K562 (cell line): ENCODE results near the gene SART3. TPM values are rescaled to one million over a fixed set of nuclear protein-coding genes. Genes with fewer than 3 reads are reported as not detected.

ENCODE experiments used
- ATAC-seq: fragments of 200-7000 bp; cut with Tn5 transposase; 3 replicates; pipeline ENCODE4 v1.9.1; 2020; ENCODE audit warnings: moderate library complexity
- BruUV-seq: library from RNA; stranded (reverse); fragments of 400-500 nt; replicated peaks from 2 replicates; lab custom pipeline; 2021; lab: Mats Ljungman, UMichigan
- CTCF ChIA-PET: fragments of 300-600 bp; formaldehyde crosslinking; extraction: SDS; loops from one replicate; lab custom pipeline; 2021; ENCODE audit warnings: low intra/inter-chr PET ratio; lab: Yijun Ruan, JAX
- POLR2A ChIA-PET: fragments of 300-600, 350-650 bp; sonication (Branson Sonifier 250); formaldehyde crosslinking; extraction: SDS; loops from one replicate; lab custom pipeline; 2021; ENCODE audit warnings: antibody characterized with exemption, inconsistent platforms; lab: Yijun Ruan, JAX
- DNase-seq, 4 experiments: peaks; one replicate each; pipeline versions ENCODE4 v3.0.0 to v3.0.0-alpha.2; 2011 to 2018; ENCODE audit warnings: low spot score in 3 of 4, mixed read lengths in 3 of 4; ENCODE audit errors: extremely low read depth in 1 of 4
- FAIRE-seq: peaks from 2 replicates; lab custom pipeline; 2011; peaks lifted over from hg19 to GRCh38; lab: Jason Lieb, UNC
- H2AFZ ChIP-seq: 2 replicates; pipeline ENCODE4 v1.6.0; 2011; ENCODE audit warnings: low read depth, low read length, control low read depth, inconsistent platforms
- H3K27ac ChIP-seq: fragments of 200-600 bp; 3 replicates; pipeline ENCODE4 v1.8.0; 2011; ENCODE audit warnings: low read depth, mild to moderate bottlenecking, control low read depth, inconsistent platforms, low read length, moderate library complexity, mixed read lengths; ENCODE audit errors: extremely low read depth
- H3K27me3 ChIP-seq, 2 experiments: fragments of 300-600 bp in 1 of 2; 2 replicates in 1 of 2; 3 replicates in 1 of 2; pipeline versions ENCODE4 v1.6.0 to v1.8.0; 2011; ENCODE audit warnings: inconsistent platforms in 2 of 2, low read length in 2 of 2, mild to moderate bottlenecking in 1 of 2, mixed read lengths in 1 of 2, moderate library complexity in 1 of 2; ENCODE audit not compliant: control insufficient read depth in 2 of 2, insufficient read depth in 2 of 2
- H3K36me3 ChIP-seq: fragments of 300-600 bp; 3 replicates; pipeline ENCODE4 v1.8.0; 2011; ENCODE audit warnings: mild to moderate bottlenecking, low read length, inconsistent platforms; ENCODE audit not compliant: control insufficient read depth, insufficient read depth
- H3K4me1 ChIP-seq, 2 experiments: fragments of 200-600 bp in 1 of 2; replicated peaks in 1 of 2; 2 replicates in 1 of 2; 3 replicates in 1 of 2; pipeline versions ENCODE4 v1.5.1 to v1.8.0; 2011; ENCODE audit warnings: inconsistent platforms in 2 of 2, low read length in 2 of 2, mild to moderate bottlenecking in 1 of 2, mixed read lengths in 1 of 2, moderate library complexity in 1 of 2; ENCODE audit not compliant: control insufficient read depth in 2 of 2, insufficient read depth in 2 of 2
- H3K4me2 ChIP-seq: 2 replicates; pipeline ENCODE4 v1.6.1; 2011; ENCODE audit warnings: low read length, control low read depth, inconsistent platforms, mixed read lengths; ENCODE audit not compliant: insufficient read depth
- H3K4me3 ChIP-seq: fragments of 200-600 bp; sonication (generic), shearing (Covaris generic); 2 replicates; pipeline ENCODE4 v1.5.1; 2016; ENCODE audit warnings: control low read depth, inconsistent platforms
- H3K79me2 ChIP-seq: fragments of 200-600 bp; 3 replicates; pipeline ENCODE4 v1.8.0; 2011; ENCODE audit warnings: low read length, inconsistent platforms; ENCODE audit not compliant: control insufficient read depth, insufficient read depth
- H3K9ac ChIP-seq, 2 experiments: 2 replicates each; pipeline versions ENCODE4 v1.6.0 to v1.6.1; 2011; ENCODE audit warnings: low read depth in 2 of 2, low read length in 2 of 2, control low read depth in 1 of 2, inconsistent platforms in 1 of 2, mild to moderate bottlenecking in 1 of 2, mixed read lengths in 1 of 2; ENCODE audit not compliant: insufficient read depth in 1 of 2
- H3K9me1 ChIP-seq: one replicate; pipeline ENCODE4 v1.6.0; 2011; ENCODE audit warnings: inconsistent platforms, mild to moderate bottlenecking, low read length, moderate library complexity; ENCODE audit not compliant: control insufficient read depth, insufficient read depth
- H3K9me3 ChIP-seq: replicated peaks from 2 replicates; pipeline ENCODE4 v1.5.1; 2011; ENCODE audit warnings: low read depth, low read length, inconsistent platforms; ENCODE audit not compliant: control insufficient read depth, insufficient read depth
- H4K20me1 ChIP-seq: replicated peaks from 2 replicates; pipeline ENCODE4 v1.6.1; 2011; ENCODE audit warnings: low read length, inconsistent platforms, mixed read lengths; ENCODE audit not compliant: control insufficient read depth, insufficient read depth
- ATF7 ChIP-seq: fragments of 450-650 bp; IDR thresholded peaks from 2 replicates; pipeline ENCODE4 v1.7.1; 2014; ENCODE audit warnings: mild to moderate bottlenecking, moderate library complexity
- DIDO1 ChIP-seq: fragments of 450-650 bp; IDR thresholded peaks from 2 replicates; pipeline ENCODE4 v1.6.1; 2016; ENCODE audit warnings: low read depth, missing biosample characterization, missing genetic modification characterization
- FOXJ2 ChIP-seq: fragments of 200-800 bp; sonication (Bioruptor generic); IDR thresholded peaks from 2 replicates; pipeline ENCODE4 v1.6.1; 2016; ENCODE audit warnings: missing genetic modification characterization, missing compliant biosample characterization
- KDM1A ChIP-seq, 2 experiments: fragments of 450-650 bp; IDR thresholded peaks; 2 replicates each; pipeline ENCODE4 v1.6.1; 2016; ENCODE audit warnings: mild to moderate bottlenecking in 2 of 2
- RBM34 ChIP-seq: fragments of 200-400 bp; formaldehyde crosslinking; IDR thresholded peaks from 2 replicates; pipeline ENCODE4 v1.6.1; 2018; ENCODE audit warnings: low read length, borderline replicate concordance; ENCODE audit not compliant: insufficient read depth
- WGBS: fragments of 100-300 bp; shearing (Covaris generic); methylation state at CpG from one replicate; pipeline ENCODE4 v1.1.6; 2016; ENCODE audit warnings: low coverage, mixed read lengths; ENCODE audit not compliant: insufficient coverage; ENCODE audit errors: missing lambda C conversion rate; 5-methylcytosine and 5-hydroxymethylcytosine counted together
- in situ Hi-C: fragments of 300-500 bp; cut with MboI; formaldehyde crosslinking; loops from 4 replicates; pipeline ENCODE4 v1.15.0; 2018; ENCODE audit warnings: inconsistent platforms, mixed read lengths
- intact Hi-C: fragments of 100-400 bp; cut with micrococcal nuclease; formaldehyde crosslinking; loops from 2 replicates; pipeline ENCODE4 v1.14.2; 2022
- polyA plus RNA-seq, 8 experiments: library from polyadenylated mRNA; depleted of rRNA in 4 of 8; stranded (reverse) in 5 of 8; unstranded in 3 of 8; fragments of >200 nt; fragmentation: Nextera tagmentation in 2 of 8; fragmentation: Illumina TruSeq in 1 of 8; extraction: Ambion mirVana in 2 of 8; extraction: Trizol in 1 of 8; gene quantifications; 2 replicates each; pipeline versions ENCODE4 v1.2.1 to v1.2.3, GENCODE V29; 2011 to 2014; ENCODE audit warnings: inconsistent platforms in 1 of 8, missing spikeins in 1 of 8
- total RNA-seq, 7 experiments: library from RNA; depleted of rRNA in 6 of 7; stranded (reverse); fragments of >200 nt in 6 of 7; fragmentation: Illumina TruSeq in 2 of 7; extraction: Trizol in 2 of 7; gene quantifications; 2 replicates each; pipeline versions ENCODE4 v1.2.1 to v1.2.3, GENCODE V29; 2011 to 2021; ENCODE audit warnings: low replicate concordance in 1 of 7
- TF ChIP-seq, protein P1 (sequence below), 2 experiments: fragments of 450-650 bp; IDR thresholded peaks; 2 replicates each; pipeline ENCODE4 v1.6.1; 2018; ENCODE audit warnings: mild to moderate bottlenecking in 2 of 2, low read depth in 1 of 2; ENCODE audit not compliant: partially characterized antibody in 2 of 2

SART3 gene
- total and polyA plus RNA-seq, 9 of the 15 experiments (the other 6 are each of a cell fraction or from before 2014, with no cell fraction given), result 8.9 to 167 (median 56.7) TPM

DNA sequence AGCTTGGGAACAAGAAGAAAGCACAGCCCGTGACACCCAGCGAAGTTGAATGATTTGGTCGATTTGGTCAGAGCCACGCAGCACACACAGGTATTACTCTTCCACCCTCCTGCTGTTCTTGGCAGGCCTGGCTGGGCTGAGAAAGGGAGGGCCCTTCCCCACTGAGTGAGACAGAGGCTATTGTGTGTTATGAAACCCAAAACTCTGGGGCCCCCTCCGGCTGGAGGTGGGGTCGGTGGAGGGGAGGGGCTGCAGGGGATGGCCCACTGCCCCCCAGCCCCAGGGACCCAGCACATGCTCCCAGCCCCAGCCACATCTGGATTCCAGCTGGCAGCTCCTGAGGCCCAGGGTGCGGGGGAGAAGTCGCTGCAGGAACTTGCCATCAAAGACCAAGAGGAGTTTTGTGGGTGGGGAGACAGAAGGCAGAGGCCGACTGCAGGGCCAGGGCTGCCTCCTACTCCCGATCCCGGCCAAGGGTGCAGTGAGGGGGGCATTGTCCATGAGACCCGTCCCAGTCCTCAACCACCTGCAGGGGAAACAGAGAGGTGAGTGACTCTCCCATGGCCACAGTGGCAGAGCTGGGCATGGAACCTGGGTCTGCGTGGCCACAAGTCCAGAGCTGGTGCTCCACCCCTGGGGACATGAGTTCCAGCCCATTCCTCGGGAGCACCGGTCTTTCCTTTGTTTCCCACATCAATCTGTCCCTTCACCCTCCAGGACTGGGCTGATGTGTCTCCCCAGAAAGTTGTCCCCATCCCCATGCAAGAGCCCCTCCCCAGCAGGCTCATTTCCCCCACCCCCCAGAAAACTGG is 28.3 kb upstream of the SART3 start (continued):
- TF ChIP-seq ATF7 (no peak), DIDO1 (tag) (no peak), FOXJ2 (tag) (no peak), RBM34 (no peak)

DNA sequence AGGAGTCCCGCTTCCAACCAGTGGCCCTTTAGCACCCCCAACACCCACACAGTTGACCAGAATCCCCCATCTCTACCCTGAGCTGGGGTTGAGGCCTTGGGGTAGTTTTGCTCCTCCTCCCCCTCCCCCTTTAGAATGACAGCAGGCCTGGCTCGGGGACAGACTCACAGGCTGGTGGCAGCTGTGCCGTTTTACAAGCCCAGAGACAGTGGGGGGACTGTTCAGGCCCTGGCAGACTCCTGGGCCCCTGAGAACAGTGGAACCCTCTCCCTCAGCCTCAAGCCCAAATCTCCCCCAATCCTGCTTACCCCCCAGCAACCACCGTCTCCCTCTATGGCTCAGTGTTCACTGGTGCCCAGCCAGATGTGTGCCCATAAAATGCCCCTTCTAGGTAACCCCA is 26.9 kb upstream of the SART3 start:
- H4K20me1 ChIP-seq, result no peaks in the 10 kb centered on the region
- TF ChIP-seq, protein P1, sequence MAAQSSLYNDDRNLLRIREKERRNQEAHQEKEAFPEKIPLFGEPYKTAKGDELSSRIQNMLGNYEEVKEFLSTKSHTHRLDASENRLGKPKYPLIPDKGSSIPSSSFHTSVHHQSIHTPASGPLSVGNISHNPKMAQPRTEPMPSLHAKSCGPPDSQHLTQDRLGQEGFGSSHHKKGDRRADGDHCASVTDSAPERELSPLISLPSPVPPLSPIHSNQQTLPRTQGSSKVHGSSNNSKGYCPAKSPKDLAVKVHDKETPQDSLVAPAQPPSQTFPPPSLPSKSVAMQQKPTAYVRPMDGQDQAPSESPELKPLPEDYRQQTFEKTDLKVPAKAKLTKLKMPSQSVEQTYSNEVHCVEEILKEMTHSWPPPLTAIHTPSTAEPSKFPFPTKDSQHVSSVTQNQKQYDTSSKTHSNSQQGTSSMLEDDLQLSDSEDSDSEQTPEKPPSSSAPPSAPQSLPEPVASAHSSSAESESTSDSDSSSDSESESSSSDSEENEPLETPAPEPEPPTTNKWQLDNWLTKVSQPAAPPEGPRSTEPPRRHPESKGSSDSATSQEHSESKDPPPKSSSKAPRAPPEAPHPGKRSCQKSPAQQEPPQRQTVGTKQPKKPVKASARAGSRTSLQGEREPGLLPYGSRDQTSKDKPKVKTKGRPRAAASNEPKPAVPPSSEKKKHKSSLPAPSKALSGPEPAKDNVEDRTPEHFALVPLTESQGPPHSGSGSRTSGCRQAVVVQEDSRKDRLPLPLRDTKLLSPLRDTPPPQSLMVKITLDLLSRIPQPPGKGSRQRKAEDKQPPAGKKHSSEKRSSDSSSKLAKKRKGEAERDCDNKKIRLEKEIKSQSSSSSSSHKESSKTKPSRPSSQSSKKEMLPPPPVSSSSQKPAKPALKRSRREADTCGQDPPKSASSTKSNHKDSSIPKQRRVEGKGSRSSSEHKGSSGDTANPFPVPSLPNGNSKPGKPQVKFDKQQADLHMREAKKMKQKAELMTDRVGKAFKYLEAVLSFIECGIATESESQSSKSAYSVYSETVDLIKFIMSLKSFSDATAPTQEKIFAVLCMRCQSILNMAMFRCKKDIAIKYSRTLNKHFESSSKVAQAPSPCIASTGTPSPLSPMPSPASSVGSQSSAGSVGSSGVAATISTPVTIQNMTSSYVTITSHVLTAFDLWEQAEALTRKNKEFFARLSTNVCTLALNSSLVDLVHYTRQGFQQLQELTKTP (IDR thresholded peaks at IDR 0.05; ENCODE audit: low read depth in 1 of 2, partially characterized antibody in 2 of 2), result no peak
- peak in 1 of 2 experiments; percentile 49; a peak in 1 of 4 replicates for TF ChIP-seq KDM1A (IDR thresholded peaks at IDR 0.05)
- in situ Hi-C loops, result no loop called here
- DNase-seq (no peak), ATAC-seq (no peak), FAIRE-seq (no peak)
- POLR2A ChIA-PET, result interaction anchor here (0.5 to 1.1 kb wide), 2 partner anchors 12 to 28 kb away, joined by 3 read pairs; no protein-coding TSS in a partner anchor
- H3K9me1 ChIP-seq, result no peaks in the 10 kb centered on the region
- no peaks in the 10 kb centered on the region for H3K79me2 ChIP-seq
- CTCF ChIA-PET, result no interaction called here
- peaks cover 0 to 15% of the 10 kb centered on the region in 2 experiments; a peak in 1 of 5 replicates for H3K4me1 ChIP-seq
- H3K27ac ChIP-seq, result no peak overlapping the region
- no peaks in the 10 kb centered on the region for H3K9me3 ChIP-seq
- peaks cover 0 to 39% of the 10 kb centered on the region in 2 experiments; a peak in 3 of 5 replicates for H3K27me3 ChIP-seq
- no peak overlapping the region for H3K4me2 ChIP-seq
- BruUV-seq, result no TSS peak
- no peak overlapping the region for H3K4me3 ChIP-seq
- intact Hi-C loops, result no loop called here
- 19% methylated on average over 4 of the region's 4 CpGs for WGBS
- H3K36me3 ChIP-seq, result no peaks in the 10 kb centered on the region
- H3K9ac ChIP-seq, result no peak overlapping the region; a peak in 1 of 4 replicates
- no peak overlapping the region for H2AFZ ChIP-seq
